H9 (cell line): Measurements from ENCODE around the gene C1QB. TPM values are rescaled to one million over a fixed set of nuclear protein-coding genes. Genes with fewer than 3 reads are reported as not detected.
"Not testable (repeated sequence)": the region's sequence is repeated elsewhere in the genome, so short reads cannot be mapped to it uniquely, and the experiment has no call there.

Source experiments
- DNase-seq: peaks from one replicate; pipeline ENCODE4 v3.0.0-alpha.2; 2017
- H2AFZ ChIP-seq: one replicate; pipeline ENCODE4 v1.6.1; 2013; ENCODE audit warnings: mild to moderate bottlenecking, low read length, control low read depth, moderate library complexity
- H2AK5ac ChIP-seq: 2 replicates; pipeline ENCODE4 v1.6.1; 2013; ENCODE audit warnings: low read length, control low read depth, mixed read lengths; ENCODE audit not compliant: insufficient read length
- H2BK120ac ChIP-seq: one replicate; pipeline ENCODE4 v1.6.1; 2013; ENCODE audit warnings: low read depth, mild to moderate bottlenecking, low read length, control low read depth, inconsistent platforms; ENCODE audit not compliant: poor library complexity, severe bottlenecking
- H2BK12ac ChIP-seq: 2 replicates; pipeline ENCODE4 v1.6.1; 2013; ENCODE audit warnings: low read length, control low read depth, mixed read lengths, low read depth; ENCODE audit not compliant: insufficient read length
- H2BK15ac ChIP-seq: 2 replicates; pipeline ENCODE4 v1.6.1; 2013; ENCODE audit warnings: low read depth, low read length, control low read depth
- H2BK20ac ChIP-seq: one replicate; pipeline ENCODE4 v1.6.1; 2013; ENCODE audit warnings: low read depth, mild to moderate bottlenecking, low read length, control low read depth, inconsistent platforms; ENCODE audit not compliant: poor library complexity, severe bottlenecking
- H2BK5ac ChIP-seq: 2 replicates; pipeline ENCODE4 v1.6.1; 2013; ENCODE audit warnings: low read length, control low read depth, mixed read lengths; ENCODE audit not compliant: insufficient read length
- H3K14ac ChIP-seq: 2 replicates; pipeline ENCODE4 v1.6.1; 2013; ENCODE audit warnings: low read length, control low read depth; ENCODE audit not compliant: insufficient read depth
- H3K18ac ChIP-seq: 2 replicates; pipeline ENCODE4 v1.6.1; 2013; ENCODE audit warnings: low read depth, mild to moderate bottlenecking, mixed read lengths, low read length, control low read depth; ENCODE audit not compliant: insufficient read length
- H3K23ac ChIP-seq: 2 replicates; pipeline ENCODE4 v1.6.1; 2013; ENCODE audit warnings: low read length, control low read depth, mixed read lengths, low read depth; ENCODE audit not compliant: insufficient read length
- H3K23me2 ChIP-seq: 2 replicates; pipeline ENCODE4 v1.6.1; 2013; ENCODE audit warnings: low read depth, mild to moderate bottlenecking, mixed read lengths, low read length, control low read depth; ENCODE audit not compliant: insufficient read length, poor library complexity, severe bottlenecking
- H3K27ac ChIP-seq: 2 replicates; pipeline ENCODE4 v1.5.1; 2013; ENCODE audit warnings: low read length, control low read depth, mixed read lengths, low read depth; ENCODE audit not compliant: insufficient read length
- H3K27me3 ChIP-seq: 2 replicates; pipeline ENCODE4 v1.6.1; 2013; ENCODE audit warnings: low read length, control low read depth, inconsistent platforms; ENCODE audit not compliant: insufficient read depth
- H3K4ac ChIP-seq: 2 replicates; pipeline ENCODE4 v1.6.1; 2013; ENCODE audit warnings: low read depth, mild to moderate bottlenecking, control low read depth, inconsistent platforms, low read length, moderate library complexity
- H3K4me1 ChIP-seq: 2 replicates; pipeline ENCODE4 v1.6.1; 2013; ENCODE audit warnings: low read length, control low read depth, inconsistent platforms; ENCODE audit not compliant: insufficient read depth
- H3K4me2 ChIP-seq: 2 replicates; pipeline ENCODE4 v1.6.1; 2013; ENCODE audit warnings: low read length, control low read depth, mixed read lengths; ENCODE audit not compliant: insufficient read length, insufficient read depth
- H3K56ac ChIP-seq: 2 replicates; pipeline ENCODE4 v1.6.1; 2013; ENCODE audit warnings: low read depth, mild to moderate bottlenecking, mixed read lengths, low read length, control low read depth; ENCODE audit not compliant: insufficient read length
- H3K79me1 ChIP-seq: 2 replicates; pipeline ENCODE4 v1.6.1; 2013; ENCODE audit warnings: low read depth, mild to moderate bottlenecking, moderate library complexity, low read length, control low read depth, inconsistent platforms; ENCODE audit not compliant: insufficient read depth, poor library complexity, severe bottlenecking
- H3K79me2 ChIP-seq: 2 replicates; pipeline ENCODE4 v1.6.1; 2013; ENCODE audit warnings: low read length, control low read depth, inconsistent platforms; ENCODE audit not compliant: insufficient read depth
- H3K9ac ChIP-seq: 2 replicates; pipeline ENCODE4 v1.6.1; 2013; ENCODE audit warnings: low read length, control low read depth, mixed read lengths; ENCODE audit not compliant: insufficient read length; ENCODE audit errors: extremely low read depth
- H3K9me3 ChIP-seq: one replicate; pipeline ENCODE4 v1.6.1; 2013; ENCODE audit warnings: low read depth, low read length, inconsistent platforms; ENCODE audit not compliant: control insufficient read depth
- H3T11ph ChIP-seq: one replicate; pipeline ENCODE4 v1.6.1; 2013; ENCODE audit warnings: mild to moderate bottlenecking, low read length, control low read depth, inconsistent platforms
- H4K20me1 ChIP-seq: one replicate; pipeline ENCODE4 v1.6.1; 2013; ENCODE audit not compliant: control insufficient read depth, insufficient read length, insufficient read depth
- H4K5ac ChIP-seq: 2 replicates; pipeline ENCODE4 v1.6.1; 2013; ENCODE audit warnings: low read depth, mild to moderate bottlenecking, mixed read lengths, low read length, control low read depth; ENCODE audit not compliant: insufficient read length
- H4K8ac ChIP-seq: replicated peaks from 2 replicates; pipeline ENCODE4 v1.6.1; 2013; ENCODE audit warnings: low read length, control low read depth, mixed read lengths, low read depth; ENCODE audit not compliant: insufficient read length
- H4K91ac ChIP-seq: 2 replicates; pipeline ENCODE4 v1.6.1; 2013; ENCODE audit warnings: low read depth, mild to moderate bottlenecking, moderate library complexity, mixed read lengths, low read length, control low read depth; ENCODE audit not compliant: insufficient read length
- H3K27ac Mint-ChIP-seq, 3 experiments: 2 replicates in 2 of 3; 3 replicates in 1 of 3; pipeline ENCODE4 v1.8.0; 2020 to 2021; ENCODE audit warnings: mixed read lengths in 3 of 3, mild to moderate bottlenecking in 1 of 3, moderate library complexity in 1 of 3
- H3K27me3 Mint-ChIP-seq: 2 replicates; pipeline ENCODE4 v1.8.0; 2021; ENCODE audit warnings: low read depth, mild to moderate bottlenecking, moderate library complexity, mixed read lengths
- H3K36me3 Mint-ChIP-seq, 3 experiments: 2 replicates in 2 of 3; 3 replicates in 1 of 3; pipeline ENCODE4 v1.8.0; 2020 to 2021; ENCODE audit warnings: low read depth in 3 of 3, mixed read lengths in 3 of 3; ENCODE audit not compliant: insufficient read depth in 1 of 3
- H3K4me1 Mint-ChIP-seq, 2 experiments: 2 replicates each; pipeline ENCODE4 v1.8.0; 2020; ENCODE audit warnings: mixed read lengths in 2 of 2
- H3K4me3 Mint-ChIP-seq, 2 experiments: 2 replicates in 1 of 2; 3 replicates in 1 of 2; pipeline ENCODE4 v1.8.0; 2020 to 2021; ENCODE audit warnings: mild to moderate bottlenecking in 2 of 2, mixed read lengths in 2 of 2, moderate library complexity in 1 of 2
- H3K9me3 Mint-ChIP-seq, 2 experiments: 2 replicates in 1 of 2; 3 replicates in 1 of 2; pipeline ENCODE4 v1.8.0; 2020; ENCODE audit warnings: mild to moderate bottlenecking in 2 of 2, mixed read lengths in 2 of 2, moderate library complexity in 1 of 2
- CTCF ChIP-seq: fragments of 200-600 bp; sonication (generic); conservative IDR thresholded peaks from 3 replicates; pipeline ENCODE4 v1.8.0; 2021; ENCODE audit warnings: antibody characterized with exemption, mild to moderate bottlenecking
- WGBS: extraction: QIAGEN DNeasy Blood & Tissue Kit; methylation state at CpG from one replicate; pipeline ENCODE4 v1.1.7; 2013; ENCODE audit warnings: missing lambda C conversion rate, low lambda C conversion rate, mixed read lengths; ENCODE audit not compliant: insufficient read length; ENCODE audit errors: extremely low coverage; 5-methylcytosine and 5-hydroxymethylcytosine counted together
- total RNA-seq: library from RNA; stranded (reverse); gene quantifications from 2 replicates; pipeline ENCODE4 v1.2.1, GENCODE V29; 2021

C1QB gene
- total RNA-seq, 1 experiment from 2014 or later = not detected

DNA sequence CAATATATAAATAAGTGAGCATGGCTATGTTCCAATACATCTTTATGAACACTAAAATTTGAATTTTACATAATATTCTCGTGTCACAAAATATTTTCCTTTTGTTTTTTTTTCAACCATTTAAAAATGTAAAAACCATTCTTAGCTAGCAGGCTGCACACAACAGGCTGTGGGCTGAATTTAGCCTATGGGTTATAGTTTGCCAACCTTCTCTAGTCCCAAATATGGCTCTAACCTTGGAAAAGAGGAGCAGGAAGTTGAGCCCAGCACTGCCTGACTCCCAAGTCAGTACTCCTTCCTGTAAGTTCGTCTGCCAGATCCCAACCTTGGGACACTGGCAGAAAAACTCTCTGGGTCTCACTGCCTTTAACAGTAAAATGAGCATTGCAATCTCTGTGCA is 13.4 kb downstream of the C1QB start:
- Histone ChIP-seq H3K27ac (no peak overlapping the region), H2AK5ac (no peak overlapping the region), H2BK120ac (no peak overlapping the region), H3K14ac (no peak overlapping the region), H3K79me1 (no peaks in the 10 kb centered on the region), H3K4me1 (no peaks in the 10 kb centered on the region), H2BK20ac (no peak overlapping the region), H2BK15ac (no peak overlapping the region), H3K18ac (no peak overlapping the region), H3K23ac (no peak overlapping the region), H3T11ph (no peak overlapping the region), H4K5ac (no peak overlapping the region), H4K8ac (no peak overlapping the region), H3K9ac (no peak overlapping the region), H2AFZ (no peak overlapping the region), H3K56ac (no peak overlapping the region), H3K4ac (no peak overlapping the region), H4K91ac (no peak overlapping the region), H3K23me2 (no peaks in the 10 kb centered on the region), H2BK5ac (no peak overlapping the region), H3K4me2 (no peak overlapping the region), H4K20me1 (no peaks in the 10 kb centered on the region), H2BK12ac (no peak overlapping the region), H3K9me3 (no peaks in the 10 kb centered on the region), H3K27me3 (no peaks in the 10 kb centered on the region), H3K79me2 (no peaks in the 10 kb centered on the region)
- H3K27me3 Mint-ChIP-seq = peaks cover 3% of the 10 kb centered on the region
- no peak for DNase-seq
- H3K36me3 Mint-ChIP-seq = no peaks in the 10 kb centered on the region
- H3K9me3 Mint-ChIP-seq = no peaks in the 10 kb centered on the region; a peak in 1 of 5 replicates
- WGBS = no CpG with 5 or more reads among the region's 2 CpGs
- peaks cover 5 to 15% of the 10 kb centered on the region in 2 experiments for H3K4me1 Mint-ChIP-seq
- no peak overlapping the region for H3K4me3 Mint-ChIP-seq
- no peak overlapping the region for H3K27ac Mint-ChIP-seq
- no peak for TF ChIP-seq CTCF

DNA sequence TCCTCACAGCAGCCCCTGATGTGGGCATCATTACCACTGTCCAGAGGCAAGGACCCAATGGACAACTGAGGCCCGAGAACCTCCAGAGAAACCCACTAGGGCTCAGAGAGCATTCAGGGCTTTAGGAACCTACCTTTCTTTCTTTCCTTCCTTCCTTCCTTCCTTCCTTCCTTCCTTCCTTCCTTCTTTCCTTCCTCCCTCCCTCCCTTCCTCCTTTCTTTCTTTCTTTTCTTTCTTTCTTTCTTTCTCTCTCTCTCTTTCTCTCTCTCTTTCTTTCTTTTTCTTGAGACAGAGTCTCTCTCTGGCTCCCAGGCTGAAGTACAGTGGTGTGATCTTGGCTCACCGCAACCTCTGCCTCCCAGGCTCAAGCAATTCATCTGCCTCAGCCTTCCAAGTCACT is 15.8 kb downstream of the C1QB start:
- not testable (repeated sequence) for H3K27me3 Mint-ChIP-seq

More for the DNA sequence above, 15.8 kb downstream of the C1QB start:
- not testable (repeated sequence) for H4K20me1 ChIP-seq, H3K36me3 Mint-ChIP-seq, H3K4me3 Mint-ChIP-seq, H2AFZ ChIP-seq, H3K9me3 Mint-ChIP-seq, H3K9me3 ChIP-seq, H3K27ac Mint-ChIP-seq, H3K4me2 ChIP-seq, H4K5ac ChIP-seq, H2BK5ac ChIP-seq, H3K27ac ChIP-seq, H3K79me1 ChIP-seq, H4K8ac ChIP-seq, DNase-seq, H3K79me2 ChIP-seq, H3K4me1 ChIP-seq, H3K27me3 ChIP-seq, H2BK20ac ChIP-seq, H2BK120ac ChIP-seq, H3K14ac ChIP-seq, H2BK12ac ChIP-seq, H4K91ac ChIP-seq, H2AK5ac ChIP-seq, H3K18ac ChIP-seq, H3K23me2 ChIP-seq, H3K56ac ChIP-seq, H3K4ac ChIP-seq, H3T11ph ChIP-seq, H3K23ac ChIP-seq, H3K9ac ChIP-seq, H2BK15ac ChIP-seq
- H3K4me1 Mint-ChIP-seq = peaks cover 3 to 21% of the 10 kb centered on the region in 2 experiments
- no CpG with 5 or more reads among the region's 2 CpGs for WGBS
